Psoas muscle (tissue), 8 donors: ENCODE results near the gene PCK2. TPM values are rescaled to one million over a fixed set of nuclear protein-coding genes. Genes with fewer than 3 reads are reported as not detected.

Source experiments
- ATAC-seq, 4 donors: fragments of 200-7000 bp; cut with Tn5 transposase; one replicate each; pipeline ENCODE4 v1.9.1; 2020; ENCODE audit warnings: moderate library complexity in 3 of 4, mild to moderate bottlenecking in 2 of 4
- DNase-seq, 2 donors: peaks; one replicate each; pipeline ENCODE4 v3.0.0-alpha.2; 2020
- H3K27ac ChIP-seq: fragments of 200-600 bp; one replicate; pipeline ENCODE4 v1.8.0; 2022
- H3K27me3 ChIP-seq, 3 donors: fragments of 200-600 bp in 1 of 3; one replicate each; pipeline versions ENCODE4 v1.6.1 to v1.8.0; 2013 to 2022; ENCODE audit warnings: low read length in 2 of 3, mild to moderate bottlenecking in 2 of 3, moderate library complexity in 1 of 3; ENCODE audit not compliant: insufficient read depth in 3 of 3
- H3K36me3 ChIP-seq, 2 donors: fragments of 200-600 bp in 1 of 2; one replicate each; pipeline versions ENCODE4 v1.6.1 to v1.8.0; 2013 to 2022; ENCODE audit warnings: low read depth in 1 of 2, mild to moderate bottlenecking in 1 of 2, moderate library complexity in 1 of 2; ENCODE audit not compliant: insufficient read depth in 1 of 2
- H3K4me1 ChIP-seq: fragments of 200-600 bp; one replicate; pipeline ENCODE4 v1.8.0; 2022
- H3K4me3 ChIP-seq: fragments of 200-600 bp; one replicate; pipeline ENCODE4 v1.8.0; 2022; ENCODE audit warnings: mild to moderate bottlenecking
- H3K9me3 ChIP-seq: fragments of 200-600 bp; one replicate; pipeline ENCODE4 v1.8.0; 2022
- CTCF ChIP-seq: fragments of 200-600 bp; IDR thresholded peaks from one replicate; pipeline ENCODE4 v1.8.0; 2022; ENCODE audit warnings: antibody characterized with exemption
- WGBS, 3 donors: extraction: QIAGEN DNeasy Blood & Tissue Kit; methylation state at CpG; one replicate each; pipeline versions ENCODE4 v1.1.6 to v1.1.7; 2013; 5-methylcytosine and 5-hydroxymethylcytosine counted together
- intact Hi-C, 2 donors: fragments of 100-400 bp; cut with DNase I; formaldehyde crosslinking; loops; one replicate each; pipeline versions ENCODE4 v1.11.0 to v1.14.2; 2022
- polyA plus RNA-seq, 3 donors: library from polyadenylated mRNA; stranded (reverse); fragments of 200-250 nt; gene quantifications; one replicate each; pipeline ENCODE4 v1.2.3, GENCODE V29; 2013
- total RNA-seq, 4 donors: library from RNA; stranded (reverse); fragmentation: NEBNext Ultra II Directional in 2 of 4; extraction: Animal tissue kit (Norgen Biotek cat#: 25700) in 2 of 4; gene quantifications; one replicate each; pipeline versions ENCODE4 v1.2.1 to v1.2.4, GENCODE V29; 2021 to 2023
- donor health status: healthy with polysubstance abuse.
- donor health status: DM: no; HTN: no; CAD: no; lungs with moderate emphysema.
- donor health status: Bipolar disorder and iron deficiency.
- donor health status: healthy.
- donor health status: DM: yes; HTN: yes; CAD: no.
- donor health status: DM: no; HTN: no; CAD: no.
- donor health status: DM: no; HTN: no; CAD: no.
- donor health status: DM: yes; HTN: yes; CAD: no.

PCK2 gene
- total and polyA plus RNA-seq, 7 donors, result 2.0 to 4.5 (median 2.4) TPM

GRCh38 chr14:24141097-24141880, 47.2 kb downstream of the PCK2 start, which contains the start of gene EMC9:
Gene EMC9 (minus strand): TSS chr14:24141591. CDS start chr14:24141304, 287 bp downstream.
- WGBS, 3 donors, result 0% methylated on average over 58 to 65 of the region's 65 CpGs
- intact Hi-C loops, result no loop called here
- peak; percentile 91 to 93 (median 92) for ATAC-seq
- H3K27me3 ChIP-seq, result no peaks in the 10 kb centered on the region
- H3K9me3 ChIP-seq, result no peaks in the 10 kb centered on the region
- peak within 1 kb of the TSS; percentile 78 for H3K4me3 ChIP-seq
- H3K27ac ChIP-seq, result peak within 1 kb of the TSS; percentile 88
- peaks cover 0 to 40% of the 10 kb centered on the region in 2 donors for H3K36me3 ChIP-seq
- peak; percentile 55 for TF ChIP-seq CTCF
- peak; percentile 100 for DNase-seq
- peaks cover 66% of the 10 kb centered on the region for H3K4me1 ChIP-seq

GRCh38 chr14:24143511-24143910, 49.4 kb downstream of the PCK2 start:
- peaks cover 56% of the 10 kb centered on the region for H3K4me1 ChIP-seq
- no peak for TF ChIP-seq CTCF
- no peak for ATAC-seq

GRCh38 chr14:24144451-24144850, 50.3 kb downstream of the PCK2 start:
- no peak overlapping the region for H3K27ac ChIP-seq
- peaks cover 49% of the 10 kb centered on the region for H3K4me1 ChIP-seq
- H3K27me3 ChIP-seq, result no peaks in the 10 kb centered on the region
- 87 to 97% (median 92%) methylated on average over 1 of the region's 1 CpG for WGBS, 3 donors
- no peak for TF ChIP-seq CTCF
- no peak for DNase-seq
- H3K9me3 ChIP-seq, result no peaks in the 10 kb centered on the region
- intact Hi-C loops, result no loop called here
- peaks cover 0 to 27% of the 10 kb centered on the region in 2 donors for H3K36me3 ChIP-seq
- ATAC-seq, result no peak
- H3K4me3 ChIP-seq, result no peak overlapping the region

More at GRCh38 chr14:24143511-24143910, 49.4 kb downstream of the PCK2 start:
- no peaks in the 10 kb centered on the region for H3K9me3 ChIP-seq
- H3K4me3 ChIP-seq, result no peak overlapping the region
- 39 to 72% (median 48%) methylated on average over 2 of the region's 2 CpGs for WGBS, 3 donors
- DNase-seq, result no peak
- peaks cover 0 to 27% of the 10 kb centered on the region in 2 donors for H3K36me3 ChIP-seq
- intact Hi-C loops, result no loop called here
- peak overlapping the region; percentile 46 for H3K27ac ChIP-seq
- H3K27me3 ChIP-seq, result no peaks in the 10 kb centered on the region

GRCh38 chr14:24145219-24145618, 51.1 kb downstream of the PCK2 start:
- Histone ChIP-seq H3K4me1 (peaks cover 42% of the 10 kb centered on the region), H3K27ac (peak overlapping the region; percentile 86), H3K36me3 (peaks cover 0 to 34% of the 10 kb centered on the region in 2 donors), H3K27me3 (no peaks in the 10 kb centered on the region), H3K4me3 (peak overlapping the region; percentile 97), H3K9me3 (no peaks in the 10 kb centered on the region)
- intact Hi-C loops, result loop anchor here (5.0 kb wide), 1 partner anchor 33 kb away; the partner anchor contains the start of genes DCAF11 (in 2 of the 2) and NRL (in 2 of the 2)
- WGBS, 3 donors, result 89 to 98% (median 94%) methylated on average over 2 of the region's 2 CpGs
- TF ChIP-seq CTCF, result no peak
- DNase-seq (no peak), ATAC-seq (no peak)
